IMR-90 (cell line): Measurements from ENCODE around the gene INPP5D. TPM values are rescaled to one million over a fixed set of nuclear protein-coding genes. Genes with fewer than 3 reads are reported as not detected.

ENCODE experiments used
- ATAC-seq: fragments of 200-7000 bp; cut with Tn5 transposase; 2 replicates; pipeline ENCODE4 v1.9.1; 2020; ENCODE audit warnings: low read depth, mild to moderate bottlenecking, moderate library complexity
- BruUV-seq: library from RNA; stranded (reverse); fragments of 400-500 nt; replicated peaks from 2 replicates; lab custom pipeline; 2021; lab: Mats Ljungman, UMichigan
- CTCF ChIA-PET: fragments of 300-600 bp; formaldehyde crosslinking; extraction: SDS; loops from one replicate; lab custom pipeline; 2021; ENCODE audit warnings: antibody characterized with exemption; lab: Yijun Ruan, JAX
- POLR2A ChIA-PET: fragments of 300-600 bp; sonication (Branson Sonifier 250); formaldehyde crosslinking; loops from one replicate; lab custom pipeline; 2022; ENCODE audit warnings: antibody characterized with exemption; ENCODE audit not compliant: unreplicated experiment; lab: Charles Lee
- DNase-seq: peaks from one replicate; pipeline ENCODE4 v3.0.0; 2013
- H2AFZ ChIP-seq: replicated peaks from 2 replicates; pipeline ENCODE3; 2013; ENCODE audit warnings: low read length, mild to moderate bottlenecking; ENCODE audit not compliant: poor library complexity
- H2AK5ac ChIP-seq: 2 replicates; pipeline ENCODE4 v1.6.1; 2013; ENCODE audit warnings: low read depth, low read length, inconsistent platforms
- H2AK9ac ChIP-seq: replicated peaks from 2 replicates; pipeline ENCODE3; 2013; ENCODE audit warnings: mild to moderate bottlenecking, low read depth, low read length, moderate library complexity; ENCODE audit not compliant: poor library complexity
- H2BK120ac ChIP-seq: 2 replicates; pipeline ENCODE4 v1.6.1; 2013; ENCODE audit warnings: low read depth, low read length, inconsistent platforms
- H2BK15ac ChIP-seq: 3 replicates; pipeline ENCODE4 v1.6.1; 2013; ENCODE audit warnings: low read depth, low read length, inconsistent platforms
- H2BK20ac ChIP-seq: 2 replicates; pipeline ENCODE4 v1.6.1; 2013; ENCODE audit warnings: low read depth, mild to moderate bottlenecking, inconsistent platforms, low read length, moderate library complexity
- H2BK5ac ChIP-seq: 2 replicates; pipeline ENCODE4 v1.6.1; 2013; ENCODE audit warnings: mild to moderate bottlenecking, low read depth, low read length, inconsistent platforms; ENCODE audit not compliant: poor library complexity, severe bottlenecking
- H3K14ac ChIP-seq: replicated peaks from 2 replicates; pipeline ENCODE4 v1.6.1; 2013; ENCODE audit warnings: low read depth, low read length, inconsistent platforms
- H3K18ac ChIP-seq: 2 replicates; pipeline ENCODE4 v1.6.1; 2013; ENCODE audit warnings: low read depth, low read length, control low read depth
- H3K23ac ChIP-seq: 2 replicates; pipeline ENCODE4 v1.6.1; 2013; ENCODE audit warnings: low read depth, low read length, inconsistent platforms
- H3K27ac ChIP-seq: 2 replicates; pipeline ENCODE4 v1.5.1; 2013; ENCODE audit warnings: mild to moderate bottlenecking, control low read depth, low read length; ENCODE audit not compliant: insufficient read depth
- H3K27me3 ChIP-seq: 2 replicates; pipeline ENCODE4 v1.6.1; 2013; ENCODE audit warnings: low read length; ENCODE audit not compliant: control insufficient read depth, insufficient read depth
- H3K36me3 ChIP-seq: 2 replicates; pipeline ENCODE4 v1.6.1; 2013; ENCODE audit warnings: low read length, mixed read lengths; ENCODE audit not compliant: control insufficient read depth, insufficient read depth
- H3K4ac ChIP-seq: 2 replicates; pipeline ENCODE4 v1.6.1; 2013; ENCODE audit warnings: low read depth, low read length, inconsistent platforms
- H3K4me1 ChIP-seq: 2 replicates; pipeline ENCODE4 v1.6.1; 2013; ENCODE audit warnings: low read length, mixed read lengths; ENCODE audit not compliant: control insufficient read depth, insufficient read depth
- H3K4me2 ChIP-seq: 2 replicates; pipeline ENCODE4 v1.6.1; 2013; ENCODE audit warnings: low read depth, mild to moderate bottlenecking, control low read depth, low read length, moderate library complexity
- H3K4me3 ChIP-seq: 2 replicates; pipeline ENCODE4 v1.5.1; 2013; ENCODE audit warnings: low read depth, mild to moderate bottlenecking, control low read depth, low read length, moderate library complexity; ENCODE audit not compliant: insufficient read depth
- H3K56ac ChIP-seq: 2 replicates; pipeline ENCODE4 v1.6.1; 2013; ENCODE audit warnings: low read length, inconsistent platforms; ENCODE audit not compliant: insufficient read depth; ENCODE audit errors: extremely low read depth
- H3K79me1 ChIP-seq, 2 experiments: 2 replicates each; pipeline ENCODE4 v1.6.1; 2013; ENCODE audit warnings: low read length in 2 of 2, inconsistent platforms in 1 of 2, low read depth in 1 of 2
- H3K9ac ChIP-seq: 2 replicates; pipeline ENCODE4 v1.6.1; 2013; ENCODE audit warnings: low read depth, low read length, control low read depth
- H3K9me1 ChIP-seq: 2 replicates; pipeline ENCODE4 v1.6.1; 2013; ENCODE audit warnings: low read length, inconsistent platforms; ENCODE audit not compliant: insufficient read depth
- H3K9me3 ChIP-seq: 2 replicates; pipeline ENCODE4 v1.6.1; 2013; ENCODE audit warnings: low read length; ENCODE audit not compliant: control insufficient read depth, insufficient read depth
- H4K20me1 ChIP-seq: 2 replicates; pipeline ENCODE4 v1.6.1; 2013; ENCODE audit warnings: low read length, inconsistent platforms; ENCODE audit not compliant: insufficient read depth
- H4K5ac ChIP-seq: 2 replicates; pipeline ENCODE4 v1.6.1; 2013; ENCODE audit warnings: mild to moderate bottlenecking, low read depth, low read length, control low read depth
- H4K8ac ChIP-seq, 2 experiments: 2 replicates each; pipeline ENCODE4 v1.6.1; 2013; ENCODE audit warnings: low read depth in 2 of 2, low read length in 2 of 2, control low read depth in 1 of 2, inconsistent platforms in 1 of 2
- H4K91ac ChIP-seq: 2 replicates; pipeline ENCODE4 v1.6.1; 2013; ENCODE audit warnings: low read depth, low read length, inconsistent platforms; ENCODE audit not compliant: insufficient read depth
- BHLHE40 ChIP-seq: fragments of 150-350 bp; IDR thresholded peaks from 2 replicates; pipeline ENCODE4 v1.6.1; 2016; ENCODE audit warnings: mild to moderate bottlenecking, low read depth, low read length
- CEBPB ChIP-seq: IDR thresholded peaks from 2 replicates; pipeline ENCODE4 v1.6.1; 2012; ENCODE audit warnings: low read depth, low read length, improper control_type of control experiment
- CHD1 ChIP-seq: IDR thresholded peaks from 2 replicates; pipeline ENCODE4 v1.6.1; 2012; ENCODE audit warnings: low read depth, low read length, improper control_type of control experiment
- FOS ChIP-seq: fragments of 150-350 bp; IDR thresholded peaks from 2 replicates; pipeline ENCODE4 v1.6.1; 2016; ENCODE audit warnings: low read depth, low read length
- MAFK ChIP-seq: IDR thresholded peaks from 2 replicates; pipeline ENCODE4 v1.6.1; 2012; ENCODE audit warnings: low read depth, low read length, improper control_type of control experiment
- MAZ ChIP-seq: IDR thresholded peaks from 2 replicates; pipeline ENCODE4 v1.6.1; 2012; ENCODE audit warnings: low read depth, mild to moderate bottlenecking, low read length, improper control_type of control experiment, moderate library complexity, borderline replicate concordance
- MXI1 ChIP-seq: IDR thresholded peaks from 2 replicates; pipeline ENCODE4 v1.6.1; 2012; ENCODE audit warnings: low read depth, mild to moderate bottlenecking, low read length, moderate library complexity, borderline replicate concordance
- NFE2L2 ChIP-seq: fragments of 150-350 bp; IDR thresholded peaks from 2 replicates; pipeline ENCODE4 v1.6.1; 2016; ENCODE audit warnings: low read depth, mild to moderate bottlenecking, low read length
- POLR2A ChIP-seq: IDR thresholded peaks from 2 replicates; pipeline ENCODE4 v1.6.1; 2012; ENCODE audit warnings: mild to moderate bottlenecking, low read depth, low read length
- RAD21 ChIP-seq: IDR thresholded peaks from 2 replicates; pipeline ENCODE4 v1.6.1; 2012; ENCODE audit warnings: low read length, improper control_type of control experiment
- RCOR1 ChIP-seq: IDR thresholded peaks from 2 replicates; pipeline ENCODE4 v1.6.1; 2012; ENCODE audit warnings: mild to moderate bottlenecking, low read length, improper control_type of control experiment; ENCODE audit not compliant: insufficient replicate concordance
- RFX5 ChIP-seq: IDR thresholded peaks from 2 replicates; pipeline ENCODE4 v1.8.0; 2012; ENCODE audit warnings: low read depth, mild to moderate bottlenecking, low read length, moderate library complexity
- SMC3 ChIP-seq: fragments of 150-350 bp; IDR thresholded peaks from 2 replicates; pipeline ENCODE4 v1.6.1; 2016; ENCODE audit warnings: low read depth, mild to moderate bottlenecking, antibody characterized with exemption, low read length, moderate library complexity
- WGBS, 2 experiments: methylation state at CpG; one replicate each; pipeline versions ENCODE4 v1.1.5 to v1.1.7; 2013; ENCODE audit warnings: missing lambda C conversion rate in 2 of 2; ENCODE audit not compliant: insufficient read length in 1 of 2; ENCODE audit errors: extremely low coverage in 2 of 2; 5-methylcytosine and 5-hydroxymethylcytosine counted together
- dilution Hi-C: fragments of 300-500 bp; cut with HindIII; formaldehyde crosslinking; loops from one replicate; pipeline ENCODE4 v1.14.3; 2018; ENCODE audit warnings: low sequenced_read_pairs; ENCODE audit not compliant: unreplicated experiment
- in situ Hi-C: fragments of 300-500 bp; cut with MboI; formaldehyde crosslinking; loops from 3 replicates; pipeline ENCODE4 v1.14.3; 2019; ENCODE audit warnings: low sequenced_read_pairs, inconsistent platforms, mixed read lengths
- intact Hi-C: fragments of 100-400 bp; cut with micrococcal nuclease; formaldehyde crosslinking; loops from 2 replicates; pipeline ENCODE4 v1.10.0; 2022
- polyA plus RNA-seq, 3 experiments: library from polyadenylated mRNA; depleted of rRNA; stranded (reverse); fragments of >200 nt; gene quantifications; 2 replicates each; pipeline ENCODE4 v1.2.3, GENCODE V29; 2012; ENCODE audit warnings: low replicate concordance in 1 of 3
- total RNA-seq: library from RNA; depleted of rRNA; stranded (reverse); fragments of >200 nt; gene quantifications from 2 replicates; pipeline ENCODE4 v1.2.3, GENCODE V29; 2012
- TF ChIP-seq, protein P1 (sequence below): fragments of 150-350 bp; IDR thresholded peaks from 2 replicates; pipeline ENCODE4 v1.6.1; 2017; ENCODE audit warnings: mild to moderate bottlenecking, antibody characterized with exemption, low read length, low read depth
- TF ChIP-seq, protein P2 (sequence below): fragments of 150-350 bp; IDR thresholded peaks from 2 replicates; pipeline ENCODE4 v1.6.1; 2016; ENCODE audit warnings: low read depth, mild to moderate bottlenecking, low read length, moderate library complexity, borderline replicate concordance
- TF ChIP-seq, protein P3 (sequence below): conservative IDR thresholded peaks from 2 replicates; pipeline ENCODE4 v1.5.1; 2012; ENCODE audit warnings: mild to moderate bottlenecking, low read depth, low read length, improper control_type of control experiment

Gene INPP5D
- total and polyA plus RNA-seq, 2 of the 4 experiments (the other 2 are of a cell fraction) = 0.18 to 0.29 TPM

DNA sequence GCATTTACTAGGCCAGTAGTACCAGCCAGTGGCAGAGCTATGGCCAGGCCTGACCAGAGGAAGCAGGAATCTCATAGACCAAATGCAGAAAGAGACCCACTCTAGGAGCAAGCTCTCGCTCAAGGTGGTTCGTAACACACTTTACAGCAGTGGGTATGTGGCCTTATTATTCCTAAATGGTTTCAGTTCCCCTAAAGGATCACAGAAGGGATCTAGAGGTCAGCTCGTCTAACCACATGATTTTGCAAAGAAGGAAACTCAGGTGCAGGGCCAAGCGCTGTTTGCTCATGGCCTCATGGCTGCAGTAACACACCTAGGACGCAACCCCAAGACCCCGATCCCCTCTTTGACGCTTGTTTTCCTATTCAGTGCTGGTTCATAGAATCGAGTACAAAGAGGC, 125.8 kb downstream of the INPP5D start:
- 20% methylated on average over 1 of the region's 8 CpGs; no CpG with 5 or more reads in 1 of the 2 experiments for WGBS, 2 experiments
- no peak overlapping the region for H2BK120ac ChIP-seq
- ChIA-PET POLR2A (no interaction called here), CTCF (no interaction called here)
- intact Hi-C loops = no loop called here
- no peak overlapping the region for H3K4ac ChIP-seq
- H2AK9ac ChIP-seq = no peak overlapping the region
- H3K27ac ChIP-seq = no peak overlapping the region
- H3K56ac ChIP-seq = no peak overlapping the region
- in situ Hi-C loops = no loop called here
- H4K5ac ChIP-seq = no peak overlapping the region
- H3K27me3 ChIP-seq = peaks cover 17% of the 10 kb centered on the region
- H2AFZ ChIP-seq = no peak overlapping the region
- no peaks in the 10 kb centered on the region for H3K9me1 ChIP-seq
- TF ChIP-seq BHLHE40 = no peak
- TF ChIP-seq RFX5 = no peak
- TF ChIP-seq, protein P1, sequence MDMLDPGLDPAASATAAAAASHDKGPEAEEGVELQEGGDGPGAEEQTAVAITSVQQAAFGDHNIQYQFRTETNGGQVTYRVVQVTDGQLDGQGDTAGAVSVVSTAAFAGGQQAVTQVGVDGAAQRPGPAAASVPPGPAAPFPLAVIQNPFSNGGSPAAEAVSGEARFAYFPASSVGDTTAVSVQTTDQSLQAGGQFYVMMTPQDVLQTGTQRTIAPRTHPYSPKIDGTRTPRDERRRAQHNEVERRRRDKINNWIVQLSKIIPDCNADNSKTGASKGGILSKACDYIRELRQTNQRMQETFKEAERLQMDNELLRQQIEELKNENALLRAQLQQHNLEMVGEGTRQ = no peak
- TF ChIP-seq, protein P2, sequence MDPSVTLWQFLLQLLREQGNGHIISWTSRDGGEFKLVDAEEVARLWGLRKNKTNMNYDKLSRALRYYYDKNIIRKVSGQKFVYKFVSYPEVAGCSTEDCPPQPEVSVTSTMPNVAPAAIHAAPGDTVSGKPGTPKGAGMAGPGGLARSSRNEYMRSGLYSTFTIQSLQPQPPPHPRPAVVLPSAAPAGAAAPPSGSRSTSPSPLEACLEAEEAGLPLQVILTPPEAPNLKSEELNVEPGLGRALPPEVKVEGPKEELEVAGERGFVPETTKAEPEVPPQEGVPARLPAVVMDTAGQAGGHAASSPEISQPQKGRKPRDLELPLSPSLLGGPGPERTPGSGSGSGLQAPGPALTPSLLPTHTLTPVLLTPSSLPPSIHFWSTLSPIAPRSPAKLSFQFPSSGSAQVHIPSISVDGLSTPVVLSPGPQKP = no peak
- TF ChIP-seq NFE2L2 = no peak
- TF ChIP-seq CHD1 = no peak
- TF ChIP-seq RAD21 = no peak
- TF ChIP-seq, protein P3, sequence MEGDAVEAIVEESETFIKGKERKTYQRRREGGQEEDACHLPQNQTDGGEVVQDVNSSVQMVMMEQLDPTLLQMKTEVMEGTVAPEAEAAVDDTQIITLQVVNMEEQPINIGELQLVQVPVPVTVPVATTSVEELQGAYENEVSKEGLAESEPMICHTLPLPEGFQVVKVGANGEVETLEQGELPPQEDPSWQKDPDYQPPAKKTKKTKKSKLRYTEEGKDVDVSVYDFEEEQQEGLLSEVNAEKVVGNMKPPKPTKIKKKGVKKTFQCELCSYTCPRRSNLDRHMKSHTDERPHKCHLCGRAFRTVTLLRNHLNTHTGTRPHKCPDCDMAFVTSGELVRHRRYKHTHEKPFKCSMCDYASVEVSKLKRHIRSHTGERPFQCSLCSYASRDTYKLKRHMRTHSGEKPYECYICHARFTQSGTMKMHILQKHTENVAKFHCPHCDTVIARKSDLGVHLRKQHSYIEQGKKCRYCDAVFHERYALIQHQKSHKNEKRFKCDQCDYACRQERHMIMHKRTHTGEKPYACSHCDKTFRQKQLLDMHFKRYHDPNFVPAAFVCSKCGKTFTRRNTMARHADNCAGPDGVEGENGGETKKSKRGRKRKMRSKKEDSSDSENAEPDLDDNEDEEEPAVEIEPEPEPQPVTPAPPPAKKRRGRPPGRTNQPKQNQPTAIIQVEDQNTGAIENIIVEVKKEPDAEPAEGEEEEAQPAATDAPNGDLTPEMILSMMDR = no peak
- TF ChIP-seq CEBPB = no peak
- no peak for TF ChIP-seq RCOR1
- TF ChIP-seq POLR2A = no peak
- no peak for TF ChIP-seq FOS
- TF ChIP-seq MAZ = no peak
- no peak for TF ChIP-seq SMC3
- TF ChIP-seq MAFK = no peak
- no peak for TF ChIP-seq MXI1
- ATAC-seq = no peak
- no peak overlapping the region for H3K9ac ChIP-seq
- H3K18ac ChIP-seq = no peak overlapping the region
- no peak overlapping the region for H3K4me3 ChIP-seq
- dilution Hi-C loops = no loop called here
- no peak overlapping the region for H2BK5ac ChIP-seq
- H3K14ac ChIP-seq = no peak overlapping the region
- no peak overlapping the region for H4K91ac ChIP-seq
- no peaks in the 10 kb centered on the region for H3K79me1 ChIP-seq
- H3K36me3 ChIP-seq = no peaks in the 10 kb centered on the region
- H3K23ac ChIP-seq = no peak overlapping the region
- no TSS peak for BruUV-seq
- no peak overlapping the region for H2BK15ac ChIP-seq
- H3K9me3 ChIP-seq = no peaks in the 10 kb centered on the region
- no peak overlapping the region for H2BK20ac ChIP-seq
- no peak overlapping the region for H3K4me2 ChIP-seq
- no peak overlapping the region for H2AK5ac ChIP-seq
- no peaks in the 10 kb centered on the region for H4K20me1 ChIP-seq
- H4K8ac ChIP-seq = no peak overlapping the region
- DNase-seq = no peak
- H3K4me1 ChIP-seq = no peaks in the 10 kb centered on the region
